Activated CD8-positive, alpha-beta T cell treated with anti-CD3 and anti-CD28 coated beads, Interleukin-2, amount 10 ng/mL, durations not matched to agents 7 days and 5 days (primary cell): ENCODE measurements around the gene NR2F1. TPM values are rescaled to one million over a fixed set of nuclear protein-coding genes. Genes with fewer than 3 reads are reported as not detected.

Experiments used
- ATAC-seq: fragments of 150-1000 bp; cut with Tn5 transposase; one replicate; pipeline ENCODE4 v1.10.0; 2021; ENCODE audit warnings: moderate library complexity
- CTCF ChIA-PET: fragments of 350-600 bp; sonication (Branson Sonifier 250); formaldehyde crosslinking; loops from one replicate; lab custom pipeline; 2021; ENCODE audit warnings: antibody characterized with exemption; lab: Charles Lee
- POLR2A ChIA-PET: fragments of 350-600 bp; sonication (Branson Sonifier 250); formaldehyde crosslinking; loops from one replicate; lab custom pipeline; 2021; ENCODE audit warnings: antibody characterized with exemption; lab: Charles Lee
- DNase-seq: peaks from one replicate; pipeline ENCODE4 v3.0.0-alpha.2; 2020
- H3K27ac Mint-ChIP-seq: one replicate; pipeline ENCODE4 v1.8.0; 2021; ENCODE audit warnings: mild to moderate bottlenecking, mixed read lengths
- H3K27me3 Mint-ChIP-seq: one replicate; pipeline ENCODE4 v1.8.0; 2021; ENCODE audit warnings: low read depth, mixed read lengths
- H3K36me3 Mint-ChIP-seq: one replicate; pipeline ENCODE4 v1.8.0; 2021; ENCODE audit warnings: low read depth, mixed read lengths
- H3K4me1 Mint-ChIP-seq: one replicate; pipeline ENCODE4 v1.8.0; 2021; ENCODE audit warnings: low read depth, mixed read lengths
- H3K4me3 Mint-ChIP-seq: one replicate; pipeline ENCODE4 v1.8.0; 2021; ENCODE audit warnings: mild to moderate bottlenecking, mixed read lengths
- H3K9me3 Mint-ChIP-seq: one replicate; pipeline ENCODE4 v1.8.0; 2022; ENCODE audit warnings: mixed read lengths; ENCODE audit not compliant: insufficient read depth
- total RNA-seq, 2 experiments: library from RNA; stranded (reverse); gene quantifications; one replicate each; pipeline ENCODE4 v1.2.3, GENCODE V29; 2021

NR2F1 gene
- total RNA-seq, 2 experiments from 2014 or later: not detected

GRCh38 chr5:93637697-93638096 lies 54.7 kb downstream of the NR2F1 start:
- Mint-ChIP-seq H3K9me3 (no peaks in the 10 kb centered on the region), H3K4me1 (no peaks in the 10 kb centered on the region), H3K27me3 (no peaks in the 10 kb centered on the region), H3K27ac (no peak overlapping the region), H3K36me3 (no peaks in the 10 kb centered on the region), H3K4me3 (no peak overlapping the region)
- DNase-seq (no peak), ATAC-seq (no peak)
- ChIA-PET CTCF (no interaction called here), POLR2A (no interaction called here)

- H3K4me1 Mint-ChIP-seq: no peaks in the 10 kb centered on the region
Observed at GRCh38 chr5:93642526-93642925, 59.5 kb downstream of the NR2F1 start.

More at GRCh38 chr5:93642526-93642925, 59.5 kb downstream of the NR2F1 start:
- no peaks in the 10 kb centered on the region for H3K36me3 Mint-ChIP-seq
- no peak for DNase-seq
- no peaks in the 10 kb centered on the region for H3K27me3 Mint-ChIP-seq
- no peak for ATAC-seq
- POLR2A ChIA-PET: interaction anchor here (0.6 kb wide), 1 partner anchor 9 kb away, joined by 3 read pairs; no protein-coding TSS in a partner anchor
- H3K4me3 Mint-ChIP-seq: no peak overlapping the region
- H3K9me3 Mint-ChIP-seq: no peaks in the 10 kb centered on the region
- CTCF ChIA-PET: no interaction called here
- no peak overlapping the region for H3K27ac Mint-ChIP-seq

Other genes with a start within 250 kb of the NR2F1 start
- not detected for gene NR2F1-AS1, start 2.0 kb upstream of the NR2F1 start, total RNA-seq
- 1 to 10 TPM; 1.1 TPM for gene POU5F2, start 158.4 kb downstream of the NR2F1 start, total RNA-seq